Brain microvascular endothelial cell (primary cell): ENCODE data around the gene NDUFB10.

Experiments
- DNase-seq: peaks from one replicate; pipeline ENCODE4 v3.0.0-alpha.2; 2020
- H3K27ac ChIP-seq: fragments of 250-450 bp; sonication (Bioruptor Pico); 2 replicates; pipeline ENCODE4 v1.5.1; 2020; ENCODE audit warnings: mild to moderate bottlenecking, moderate library complexity
- H3K27me3 ChIP-seq: fragments of 250-450 bp; sonication (Bioruptor Pico); replicated peaks from 2 replicates; pipeline ENCODE4 v1.5.1; 2020; ENCODE audit warnings: mild to moderate bottlenecking
- H3K36me3 ChIP-seq: fragments of 250-450 bp; sonication (Bioruptor Pico); replicated peaks from 2 replicates; pipeline ENCODE4 v1.5.1; 2020; ENCODE audit warnings: mild to moderate bottlenecking
- H3K4me3 ChIP-seq: 2 replicates; pipeline ENCODE4 v1.5.1; 2011; ENCODE audit warnings: low read depth, mild to moderate bottlenecking, control low read depth, low read length, moderate library complexity
- in situ Hi-C: cut with HindIII; loops from 2 replicates; pipeline ENCODE4 v1.10.0; 2017; ENCODE audit warnings: low sequenced_read_pairs, low pct_ligation_motif_present
- TF ChIP-seq, protein P1 (sequence below): IDR thresholded peaks from 2 replicates; pipeline ENCODE4 v1.5.1; 2011; ENCODE audit warnings: low read depth, mild to moderate bottlenecking, moderate library complexity, low read length, control low read depth, inconsistent platforms; ENCODE audit errors: missing control alignments

The NDUFB10 gene

DNA sequence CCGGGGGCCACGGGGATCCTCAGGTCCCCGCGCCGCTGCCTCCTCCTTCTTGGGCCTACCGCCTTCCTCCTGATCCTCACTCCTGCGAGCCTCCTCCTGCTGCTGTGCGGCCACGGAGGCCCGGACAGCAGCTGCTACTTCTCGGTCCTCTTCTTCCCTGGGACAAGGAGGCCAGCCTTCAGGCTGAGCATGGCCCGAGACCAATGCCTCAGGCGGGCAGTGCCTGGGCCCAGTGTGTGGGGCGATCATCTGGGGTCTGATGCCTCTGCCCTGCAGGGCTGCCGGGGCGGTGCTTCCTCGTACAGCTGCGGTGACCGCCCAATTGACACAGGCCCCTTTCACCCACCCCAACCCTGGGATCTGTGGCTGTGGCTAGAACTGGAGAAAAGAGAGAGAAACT, 41.7 kb downstream of the NDUFB10 start:
- TF ChIP-seq, protein P1, sequence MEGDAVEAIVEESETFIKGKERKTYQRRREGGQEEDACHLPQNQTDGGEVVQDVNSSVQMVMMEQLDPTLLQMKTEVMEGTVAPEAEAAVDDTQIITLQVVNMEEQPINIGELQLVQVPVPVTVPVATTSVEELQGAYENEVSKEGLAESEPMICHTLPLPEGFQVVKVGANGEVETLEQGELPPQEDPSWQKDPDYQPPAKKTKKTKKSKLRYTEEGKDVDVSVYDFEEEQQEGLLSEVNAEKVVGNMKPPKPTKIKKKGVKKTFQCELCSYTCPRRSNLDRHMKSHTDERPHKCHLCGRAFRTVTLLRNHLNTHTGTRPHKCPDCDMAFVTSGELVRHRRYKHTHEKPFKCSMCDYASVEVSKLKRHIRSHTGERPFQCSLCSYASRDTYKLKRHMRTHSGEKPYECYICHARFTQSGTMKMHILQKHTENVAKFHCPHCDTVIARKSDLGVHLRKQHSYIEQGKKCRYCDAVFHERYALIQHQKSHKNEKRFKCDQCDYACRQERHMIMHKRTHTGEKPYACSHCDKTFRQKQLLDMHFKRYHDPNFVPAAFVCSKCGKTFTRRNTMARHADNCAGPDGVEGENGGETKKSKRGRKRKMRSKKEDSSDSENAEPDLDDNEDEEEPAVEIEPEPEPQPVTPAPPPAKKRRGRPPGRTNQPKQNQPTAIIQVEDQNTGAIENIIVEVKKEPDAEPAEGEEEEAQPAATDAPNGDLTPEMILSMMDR, result no peak
- H3K27ac ChIP-seq, result no peak overlapping the region
- H3K27me3 ChIP-seq, result no peaks in the 10 kb centered on the region
- in situ Hi-C loops, result no loop called here
- DNase-seq, result no peak
- H3K36me3 ChIP-seq, result peaks cover 69% of the 10 kb centered on the region
- H3K4me3 ChIP-seq, result no peak overlapping the region

DNA sequence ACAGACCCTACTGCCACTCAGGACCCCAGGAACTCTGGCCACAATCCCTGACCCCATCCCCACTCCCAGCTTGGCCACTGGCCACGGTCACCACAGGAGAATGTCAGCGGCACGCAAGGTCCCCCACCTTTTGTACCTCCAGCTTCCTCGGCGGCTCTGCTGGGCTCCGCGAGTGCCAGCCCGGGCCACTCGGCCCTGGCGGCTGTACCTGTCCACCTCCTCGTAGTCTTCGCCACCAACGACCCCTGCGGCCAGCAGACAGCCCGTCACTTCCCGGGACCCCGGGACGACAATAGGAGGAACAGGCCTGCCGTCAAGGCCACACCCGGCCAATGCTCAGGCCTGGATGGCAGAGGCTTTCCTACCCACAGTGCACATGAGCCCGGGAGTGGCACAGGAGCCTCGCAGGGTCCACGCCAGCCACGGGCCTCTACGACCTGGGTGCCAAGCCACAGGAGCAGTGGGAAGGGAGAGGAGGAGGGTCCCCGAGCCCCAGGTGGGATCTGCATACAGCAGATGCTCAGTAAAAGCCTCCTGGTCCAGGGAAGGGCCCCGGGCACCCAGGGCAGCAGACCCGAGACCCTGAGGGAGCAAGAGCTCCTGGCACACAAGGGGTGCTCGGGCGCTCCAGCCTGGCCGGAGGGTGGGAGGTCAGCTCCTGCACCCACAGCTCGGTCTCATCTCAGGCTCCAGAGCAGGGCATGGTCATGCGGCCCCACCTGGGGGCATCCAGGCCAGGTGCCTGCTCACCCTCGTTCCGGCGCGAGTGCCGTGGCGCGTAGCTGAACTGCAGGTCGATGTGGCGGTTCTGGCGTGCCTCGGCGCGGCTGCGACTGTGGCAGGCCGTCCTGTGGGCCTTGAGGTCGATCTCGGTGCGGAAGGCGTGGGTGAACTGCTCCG, 42.4 kb downstream of the NDUFB10 start:
- TF ChIP-seq, protein P1, result no peak
- H3K27me3 ChIP-seq, result no peaks in the 10 kb centered on the region
- no peak overlapping the region for H3K27ac ChIP-seq
- H3K36me3 ChIP-seq, result peaks cover 66% of the 10 kb centered on the region
- no peak for DNase-seq
- in situ Hi-C loops, result no loop called here
- no peak overlapping the region for H3K4me3 ChIP-seq

DNA sequence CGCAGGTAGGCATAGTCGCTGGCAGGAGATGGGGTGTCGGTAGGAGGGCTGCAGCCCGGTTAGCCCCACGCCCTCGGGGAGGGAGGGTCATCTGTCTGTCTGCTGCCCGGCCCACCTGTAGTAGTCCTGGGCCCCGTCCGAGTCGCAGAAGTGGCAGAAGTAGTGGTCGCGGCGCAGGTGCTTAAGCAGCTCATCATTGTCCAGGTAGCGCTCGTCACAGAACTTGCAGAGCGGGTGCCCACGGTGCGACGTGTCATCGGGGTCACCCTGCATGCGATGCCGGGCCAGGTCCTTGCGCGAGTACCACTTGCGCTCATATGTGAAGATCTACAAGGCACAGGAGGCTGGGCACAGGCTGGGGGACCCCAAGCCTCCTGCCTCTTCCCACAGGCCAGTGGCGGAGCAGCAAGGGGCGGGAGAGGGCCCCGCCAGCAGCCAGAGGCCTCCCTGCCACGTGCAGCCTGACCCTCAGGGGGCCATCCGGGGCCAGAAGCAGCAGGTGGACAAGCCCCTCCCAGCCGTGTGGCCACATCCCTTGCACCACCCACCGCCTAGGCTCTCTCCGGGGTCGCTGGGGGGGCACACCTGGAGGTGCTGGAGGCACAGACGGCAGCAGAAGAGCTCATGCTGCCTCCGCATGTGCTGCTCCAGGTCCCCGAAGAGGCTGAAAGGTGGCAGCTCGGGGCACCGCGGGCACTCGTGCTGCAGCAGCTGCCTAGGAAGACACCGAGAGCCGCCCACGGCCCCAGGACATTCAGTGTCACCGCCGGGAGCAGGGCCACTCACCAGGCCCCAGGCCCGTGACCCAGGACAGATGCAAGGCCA, 43.3 kb downstream of the NDUFB10 start:
- no peak for DNase-seq
- Histone ChIP-seq H3K27ac (no peak overlapping the region), H3K4me3 (no peak overlapping the region), H3K36me3 (peaks cover 58% of the 10 kb centered on the region), H3K27me3 (no peaks in the 10 kb centered on the region)
- TF ChIP-seq, protein P1, result no peak
- in situ Hi-C loops, result no loop called here

DNA sequence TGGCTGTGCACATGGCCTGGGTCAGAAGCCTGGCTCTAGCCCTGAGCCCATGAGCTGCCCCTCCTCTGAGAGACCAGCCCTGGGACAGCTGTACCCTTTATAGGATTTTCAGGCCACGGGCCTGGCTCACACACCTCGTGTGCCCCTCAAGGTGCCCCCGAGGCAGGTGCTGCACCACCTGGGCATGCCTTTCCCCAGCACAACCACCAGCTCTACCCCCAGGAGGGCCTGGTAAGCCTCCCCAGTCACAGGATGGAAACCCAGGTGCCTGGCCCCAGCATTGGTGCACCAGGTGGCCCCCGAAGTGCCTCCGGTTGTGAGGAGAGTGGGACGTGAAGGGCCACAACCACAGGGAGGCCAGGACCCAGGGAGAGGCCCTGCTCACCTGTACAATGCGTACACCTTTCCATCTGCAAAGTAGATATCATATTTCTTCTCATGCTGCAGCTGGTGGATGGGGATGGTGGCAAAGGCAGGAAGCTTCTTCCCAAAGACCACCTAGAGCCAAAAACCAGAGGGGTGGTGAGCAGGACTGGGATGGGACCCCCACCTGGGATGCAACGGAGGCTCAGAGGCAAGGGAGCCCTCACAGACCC, 44.0 kb downstream of the NDUFB10 start:
- TF ChIP-seq, protein P1, result no peak
- in situ Hi-C loops, result no loop called here
- no peaks in the 10 kb centered on the region for H3K27me3 ChIP-seq
- no peak overlapping the region for H3K27ac ChIP-seq
- no peak for DNase-seq
- no peak overlapping the region for H3K4me3 ChIP-seq
- H3K36me3 ChIP-seq, result peaks cover 52% of the 10 kb centered on the region

DNA sequence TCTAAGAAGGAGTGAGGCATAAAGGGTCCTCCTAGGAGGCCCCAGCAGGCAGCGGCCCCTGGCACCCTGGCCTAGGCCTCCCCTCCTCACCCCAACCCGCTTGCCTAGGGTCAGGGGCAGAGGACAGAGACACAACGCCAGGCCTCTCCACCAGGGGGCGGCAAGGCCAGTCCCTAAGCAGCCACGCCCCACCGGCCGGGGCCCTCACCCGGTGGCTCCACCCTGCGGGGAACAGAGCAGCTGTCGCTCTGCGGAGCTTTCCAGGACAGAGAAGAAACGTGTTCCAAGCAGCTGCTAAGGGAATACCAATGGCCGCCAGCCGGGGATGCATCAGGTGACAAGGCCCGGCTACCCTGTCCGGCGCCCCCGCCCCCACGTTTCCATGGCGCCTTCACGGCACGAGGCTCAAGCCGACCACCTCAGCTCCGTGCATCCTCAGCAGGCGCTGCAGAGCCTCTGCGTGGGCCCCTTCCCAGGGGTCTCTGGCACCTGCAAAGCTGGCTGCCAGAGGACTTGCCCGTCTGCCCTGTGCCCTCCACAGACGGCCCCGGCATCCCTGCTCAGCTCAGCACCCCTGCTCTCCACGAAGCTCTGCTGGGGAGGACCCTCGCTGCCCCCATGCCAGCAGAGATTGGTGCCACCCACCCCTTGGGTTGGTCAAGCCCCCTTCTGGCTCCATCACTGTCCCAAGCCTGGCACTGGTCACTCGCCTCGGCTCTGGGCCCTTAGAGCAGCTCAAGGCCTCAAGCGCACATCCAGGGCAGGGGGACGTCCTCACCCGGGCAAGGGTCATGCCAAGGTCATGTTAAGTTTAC, 44.7 kb downstream of the NDUFB10 start:
- Histone ChIP-seq H3K4me3 (no peak overlapping the region), H3K36me3 (peaks cover 46% of the 10 kb centered on the region), H3K27me3 (no peaks in the 10 kb centered on the region), H3K27ac (no peak overlapping the region)
- TF ChIP-seq, protein P1, result peak; percentile 98
- DNase-seq, result peak; percentile 80
- in situ Hi-C loops, result no loop called here
